Retinal pigment epithelial cell (primary cell): Measurements from ENCODE around the gene WNT3A.

Experiments used
- DNase-seq: peaks from one replicate; pipeline ENCODE4 v3.0.0-alpha.2; 2010; ENCODE audit warnings: low read depth
- H3K4me3 ChIP-seq: 2 replicates; pipeline ENCODE4 v1.5.1; 2011; ENCODE audit warnings: mild to moderate bottlenecking, low read length, control low read depth, moderate library complexity
- CTCF ChIP-seq: conservative IDR thresholded peaks from 2 replicates; pipeline ENCODE4 v1.5.1; 2011; ENCODE audit warnings: low read depth, low read length, control low read depth, inconsistent platforms

The WNT3A gene

GRCh38 chr1:228070851-228071250 is 64.1 kb downstream of the WNT3A start:
- no peak for TF ChIP-seq CTCF
- DNase-seq = no peak
- H3K4me3 ChIP-seq = no peak overlapping the region

- no peak overlapping the region for H3K4me3 ChIP-seq
- no peak for TF ChIP-seq CTCF
- DNase-seq = no peak
Measured at GRCh38 chr1:228071839-228072657, 65.2 kb downstream of the WNT3A start.

DNA sequence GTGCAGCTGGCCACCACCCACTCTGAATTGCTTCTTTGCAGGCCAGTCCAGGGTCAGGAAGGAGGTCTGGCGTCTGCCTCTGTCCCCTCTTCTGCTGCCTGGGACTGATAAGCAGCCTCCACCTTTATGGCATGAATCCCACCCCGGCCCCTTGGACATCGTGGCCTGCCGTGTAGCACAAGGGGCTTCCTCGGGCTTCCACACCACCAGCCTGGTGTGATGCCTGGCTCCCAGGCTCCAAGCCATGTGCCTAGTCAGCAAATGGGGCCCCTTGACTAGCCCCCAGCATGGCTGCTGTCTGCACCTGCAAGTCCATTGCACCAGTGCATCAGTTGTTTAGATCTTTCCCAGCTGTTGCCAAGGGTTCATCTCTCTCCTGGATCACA is 65.9 kb downstream of the WNT3A start:
- no peak for TF ChIP-seq CTCF
- no peak overlapping the region for H3K4me3 ChIP-seq
- DNase-seq = no peak

GRCh38 chr1:228073061-228073856 is 66.5 kb downstream of the WNT3A start:
- TF ChIP-seq CTCF = no peak
- DNase-seq = no peak

DNA sequence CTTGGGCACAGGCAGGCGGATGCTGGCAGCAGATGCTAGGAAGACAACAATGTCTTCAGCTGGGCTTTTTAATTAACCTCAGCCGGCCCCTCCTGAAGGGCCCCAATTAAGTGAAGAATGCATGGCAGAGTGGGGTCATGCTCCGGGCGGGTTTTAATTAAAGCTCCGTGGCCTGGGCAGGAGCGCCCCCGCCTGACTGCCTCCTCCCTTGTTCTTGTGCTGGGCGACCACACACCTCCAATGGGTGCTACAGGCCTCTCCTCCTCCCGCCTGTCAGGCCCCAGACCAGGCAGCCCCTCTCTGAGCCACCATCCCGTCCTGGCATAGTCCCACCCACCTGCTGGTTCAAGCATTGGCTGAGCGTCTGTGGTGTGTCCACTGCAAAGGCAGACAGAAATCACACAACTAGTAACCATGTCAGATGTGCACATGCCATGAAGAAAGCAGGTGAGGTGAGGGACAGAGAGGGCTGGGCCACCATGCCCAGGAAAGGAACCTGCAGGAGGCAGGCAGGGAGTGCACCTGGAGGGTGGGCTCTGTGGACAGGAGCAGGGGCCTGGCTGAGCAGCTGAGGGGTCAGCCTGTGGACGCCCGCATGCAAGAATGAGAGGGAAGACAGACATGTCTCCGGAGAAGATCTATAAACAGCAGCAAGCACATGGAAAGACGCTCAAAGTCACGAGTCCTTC is 67.2 kb downstream of the WNT3A start:
- DNase-seq = no peak
- no peak overlapping the region for H3K4me3 ChIP-seq
- peak; percentile 26 for TF ChIP-seq CTCF

More at GRCh38 chr1:228073061-228073856, 66.5 kb downstream of the WNT3A start:
- no peak overlapping the region for H3K4me3 ChIP-seq

- TF ChIP-seq CTCF = no peak
- no peak for DNase-seq
- H3K4me3 ChIP-seq = no peak overlapping the region
Measured at GRCh38 chr1:228074954-228075730, 68.3 kb downstream of the WNT3A start.
